Activated naive CD4-positive, alpha-beta T cell (primary cell): ENCODE results near the gene CSH1.
"Not testable (repeated sequence)": the region's sequence is repeated elsewhere in the genome, so short reads cannot be mapped to it uniquely, and the experiment has no call there.

Experiments
- DNase-seq, 4 experiments: peaks; one replicate each; lab custom pipeline; 2025; lab: John Stamatoyannopoulos, UW

Gene CSH1

DNA sequence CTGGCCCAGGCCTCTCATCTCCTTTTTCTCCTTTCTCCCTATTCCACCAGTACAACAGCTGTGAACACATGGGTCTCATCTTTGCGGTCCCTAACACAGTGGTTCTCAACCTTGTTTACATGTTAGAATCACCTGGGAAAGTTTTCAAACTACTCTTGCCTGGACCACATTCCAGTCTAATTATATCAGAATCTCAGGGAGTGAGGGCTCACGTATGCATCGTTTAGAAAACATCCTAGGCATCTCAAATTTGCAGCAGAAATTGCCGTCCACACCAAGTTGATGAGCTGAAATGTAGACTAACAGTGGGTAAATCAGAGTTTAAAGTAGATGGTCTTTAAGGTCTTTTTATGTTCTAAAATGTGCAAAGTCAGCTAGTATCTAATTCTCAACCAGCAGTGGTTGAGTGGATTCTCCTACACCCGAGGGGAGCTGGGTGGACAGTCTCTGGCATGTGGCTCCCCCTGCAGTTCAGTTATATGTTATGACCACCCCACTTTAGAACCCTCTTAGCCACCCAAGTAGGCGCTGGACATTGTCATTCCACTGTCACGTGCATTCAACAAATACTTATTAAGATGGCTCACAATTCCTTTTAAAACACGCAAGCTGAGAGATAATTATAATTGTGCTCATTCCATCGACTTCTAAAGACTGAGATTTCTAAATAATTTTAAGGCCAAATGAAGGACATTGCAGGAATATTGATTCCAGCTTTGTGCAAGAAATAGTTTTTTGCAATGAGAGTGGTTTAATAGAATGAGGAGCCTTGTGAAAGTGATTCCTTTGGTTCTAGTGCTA, 26.7 kb downstream of the CSH1 start:
- DNase-seq, result not testable (repeated sequence)

DNA sequence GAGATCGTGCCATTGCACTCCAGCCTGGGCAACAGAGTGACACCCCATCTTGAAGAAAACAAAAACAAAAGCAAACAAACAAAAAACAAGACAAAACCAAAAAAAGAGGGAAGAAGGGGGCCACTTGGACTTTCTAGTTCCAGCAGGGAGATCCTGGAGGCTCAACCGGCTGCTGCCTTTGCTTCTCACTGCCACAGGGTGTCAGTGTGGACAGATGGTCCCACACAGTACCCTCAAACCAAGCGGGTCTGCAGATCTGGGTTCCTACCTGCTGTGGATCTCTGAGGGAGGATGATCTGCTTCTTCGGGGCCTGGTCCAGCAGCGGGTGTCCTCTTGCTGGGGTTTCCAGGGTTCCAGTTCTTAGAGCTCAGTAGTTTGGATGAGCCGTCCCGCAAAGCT, 29.7 kb downstream of the CSH1 start:
- DNase-seq, result not testable (repeated sequence)

DNA sequence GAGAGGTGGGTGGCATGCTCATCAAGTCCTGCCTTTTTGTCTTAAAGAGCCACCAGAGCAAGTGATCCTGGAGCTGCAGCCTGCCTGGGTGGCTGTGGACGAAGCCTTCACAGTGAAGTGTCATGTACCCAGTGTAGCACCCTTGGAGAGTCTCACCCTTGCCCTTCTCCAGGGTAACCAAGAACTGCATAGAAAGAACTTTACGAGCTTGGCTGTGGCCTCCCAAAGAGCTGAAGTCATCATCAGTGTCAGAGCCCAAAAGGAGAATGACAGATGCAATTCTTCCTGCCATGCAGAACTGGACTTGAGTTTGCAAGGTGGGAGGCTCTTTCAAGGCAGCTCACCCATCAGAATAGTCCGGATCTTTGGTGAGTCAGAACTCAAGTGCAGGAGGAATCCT, 37.1 kb downstream of the CSH1 start:
- DNase-seq, result no peak

DNA sequence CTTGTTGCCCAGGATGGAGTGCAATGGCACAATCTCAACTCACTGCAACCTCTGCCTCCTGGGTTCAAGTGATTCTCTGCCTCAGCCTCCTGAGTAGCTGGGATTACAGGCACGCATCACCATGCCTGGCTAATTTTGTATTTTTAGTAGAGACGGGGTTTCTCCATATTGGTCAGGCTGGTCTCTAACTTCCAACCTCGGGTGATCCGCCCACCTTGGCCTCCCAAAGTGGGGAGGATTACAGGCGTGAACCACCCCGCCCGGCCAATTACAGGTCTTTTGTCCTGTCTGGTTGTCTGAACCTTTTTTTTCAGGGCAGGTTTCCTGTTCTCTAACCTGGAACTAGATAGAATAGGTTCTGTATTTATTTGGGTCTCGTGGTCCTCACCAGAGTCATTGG, 39.9 kb downstream of the CSH1 start:
- not testable (repeated sequence) for DNase-seq

DNA sequence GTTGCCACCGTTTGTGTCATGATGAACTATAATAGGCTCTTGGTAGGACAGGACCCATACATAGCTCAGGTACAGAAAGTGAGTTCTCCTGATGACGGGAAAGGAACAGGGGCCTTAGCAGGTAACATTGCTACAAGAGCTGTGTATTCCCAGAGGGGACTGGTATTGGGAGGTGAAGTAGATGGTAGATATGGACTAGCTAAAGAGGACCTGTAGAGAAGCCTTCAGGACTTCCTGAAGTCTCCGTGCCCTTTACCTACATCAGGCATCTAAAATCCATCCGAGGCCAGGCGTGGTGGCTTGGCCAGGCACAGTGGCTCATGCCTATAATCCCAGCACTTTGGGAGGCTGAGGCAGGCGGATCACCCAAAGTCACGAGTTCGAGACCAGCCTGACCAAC, 41.2 kb downstream of the CSH1 start:
- no peak for DNase-seq

DNA sequence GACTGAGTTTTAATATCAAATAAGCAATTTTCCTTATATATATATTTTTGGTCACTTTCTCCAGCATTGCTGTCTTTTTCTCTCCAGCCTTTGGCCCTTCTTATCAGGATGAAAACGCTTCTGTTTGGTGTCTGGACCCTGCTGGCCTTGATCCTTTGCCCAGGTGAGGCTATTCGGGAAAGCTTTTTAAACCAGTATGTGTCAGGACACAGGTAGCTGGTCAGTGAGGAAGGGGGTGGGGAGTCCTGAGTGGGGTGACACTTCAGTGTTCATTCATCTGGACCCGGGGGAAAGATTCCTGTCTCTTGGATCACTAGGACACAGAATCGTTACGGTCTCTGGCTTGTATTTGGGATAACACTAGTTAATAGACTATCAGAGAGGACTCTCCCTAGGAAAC, 41.7 kb downstream of the CSH1 start:
- DNase-seq, result no peak

DNA sequence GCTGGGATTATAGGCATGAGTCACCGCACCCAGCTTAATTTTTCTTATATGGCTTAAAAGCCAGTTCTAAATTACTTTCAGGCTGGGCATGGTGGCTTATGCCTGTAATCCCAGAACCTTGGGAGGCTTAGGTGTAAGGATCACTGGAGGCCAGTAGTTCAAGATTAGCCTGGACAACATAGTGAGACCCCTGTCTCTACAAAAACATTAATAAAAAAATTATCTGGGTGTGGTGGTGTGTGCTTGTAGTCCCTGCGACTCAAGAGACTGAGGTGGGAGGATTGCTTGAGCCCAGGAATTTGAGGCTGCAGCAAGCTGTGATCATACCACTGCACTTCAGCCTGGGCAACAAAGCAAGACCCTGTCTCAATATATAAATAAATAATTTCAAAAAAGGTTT, 43.1 kb downstream of the CSH1 start:
- DNase-seq, result no peak

DNA sequence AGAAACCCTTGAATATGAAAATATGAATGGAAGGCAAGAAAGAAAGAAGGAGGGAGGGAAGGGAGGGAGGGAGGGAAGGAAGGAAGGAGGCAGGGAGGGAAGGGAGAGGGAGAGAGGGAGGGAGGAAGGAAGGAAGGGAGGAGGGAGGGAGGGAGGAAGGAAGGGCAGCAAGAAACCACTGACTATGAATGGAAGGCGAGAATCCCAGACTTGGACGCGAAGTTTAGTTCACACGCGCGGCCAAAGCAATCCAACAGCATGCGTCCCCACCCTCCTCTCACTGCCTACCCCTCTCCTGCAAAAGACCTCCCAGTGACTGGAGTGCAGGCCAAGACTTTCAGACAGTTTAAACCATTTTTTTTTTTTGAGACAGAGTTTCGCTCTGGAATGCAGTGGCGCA, 46.0 kb downstream of the CSH1 start:
- no peak for DNase-seq

DNA sequence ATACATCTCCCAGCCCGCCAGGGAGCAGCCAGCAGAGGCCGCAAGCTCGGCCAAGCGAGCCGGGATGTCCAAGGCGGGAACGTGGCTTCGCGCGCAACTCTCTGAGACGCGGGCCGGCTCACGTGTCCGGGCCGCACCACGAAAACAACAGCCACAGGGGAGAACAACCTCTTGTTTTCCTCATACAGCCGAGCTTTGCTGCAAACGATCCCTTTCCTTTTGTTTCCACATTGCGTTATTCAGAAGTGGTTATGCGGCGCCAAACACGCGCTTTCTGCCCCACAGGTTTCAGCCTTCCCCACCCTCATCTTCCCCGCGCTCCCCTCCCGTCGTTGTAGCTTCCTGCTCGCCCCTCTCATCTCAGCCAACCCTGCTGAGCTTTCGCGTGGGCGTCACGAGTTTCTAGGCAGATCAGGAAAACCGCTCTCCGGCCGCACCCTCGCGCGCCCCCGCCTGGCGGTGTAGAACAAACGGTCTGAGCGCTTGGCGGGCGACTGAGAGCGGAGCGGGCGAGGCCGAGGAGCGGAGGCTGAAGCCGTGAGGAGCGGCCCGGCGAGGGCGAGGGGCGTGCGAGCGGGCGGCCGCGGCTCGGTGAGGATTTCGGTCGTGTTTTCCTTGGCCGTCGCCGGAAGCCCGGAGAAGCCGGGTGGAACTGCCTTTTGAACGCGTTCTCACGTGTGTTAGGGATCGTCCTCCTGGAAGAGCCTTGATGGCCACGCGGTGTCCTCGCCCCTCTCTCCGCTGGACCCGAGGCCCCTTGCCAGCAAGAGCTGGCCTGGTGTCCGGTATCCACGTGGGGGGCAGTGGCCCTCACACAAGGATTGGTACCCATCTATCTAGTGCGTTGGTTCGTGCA, 47.3 kb downstream of the CSH1 start:
- peak; percentile 92 to 94 (median 92) for DNase-seq

DNA sequence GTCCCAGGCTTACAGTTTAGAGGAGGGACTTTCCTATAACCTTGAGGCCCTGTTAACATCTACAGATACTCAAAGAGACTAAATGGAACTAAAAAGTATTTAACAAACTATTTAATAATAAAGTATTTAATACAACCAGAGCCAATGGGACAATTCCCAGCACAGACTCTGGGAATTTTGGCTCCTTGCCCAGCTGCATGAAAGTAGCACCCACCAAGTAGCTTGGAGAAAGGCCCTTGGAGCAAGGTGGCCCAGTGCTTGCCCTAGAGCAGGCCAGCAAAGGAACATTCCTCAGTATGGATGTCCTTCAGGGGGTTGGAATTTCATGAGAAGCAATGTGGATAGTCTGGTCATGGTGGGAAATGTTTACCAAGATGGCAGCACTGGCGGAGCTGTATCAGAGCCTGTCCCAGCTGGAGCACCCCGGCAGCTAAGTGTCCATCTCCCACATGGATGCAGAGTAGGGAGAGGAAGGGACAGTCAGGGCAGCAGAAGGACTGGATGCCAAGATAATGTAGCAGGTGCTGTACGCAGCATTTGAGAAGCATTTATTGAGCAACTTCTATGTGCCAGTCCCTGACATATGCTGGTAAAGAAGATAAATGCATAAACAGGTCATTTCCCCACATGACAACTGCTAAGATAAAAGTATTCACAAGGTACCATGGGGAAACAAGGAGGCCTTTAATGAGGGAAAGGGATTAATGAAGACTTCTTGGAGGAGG, 48.7 kb downstream of the CSH1 start:
- DNase-seq, result no peak

DNA sequence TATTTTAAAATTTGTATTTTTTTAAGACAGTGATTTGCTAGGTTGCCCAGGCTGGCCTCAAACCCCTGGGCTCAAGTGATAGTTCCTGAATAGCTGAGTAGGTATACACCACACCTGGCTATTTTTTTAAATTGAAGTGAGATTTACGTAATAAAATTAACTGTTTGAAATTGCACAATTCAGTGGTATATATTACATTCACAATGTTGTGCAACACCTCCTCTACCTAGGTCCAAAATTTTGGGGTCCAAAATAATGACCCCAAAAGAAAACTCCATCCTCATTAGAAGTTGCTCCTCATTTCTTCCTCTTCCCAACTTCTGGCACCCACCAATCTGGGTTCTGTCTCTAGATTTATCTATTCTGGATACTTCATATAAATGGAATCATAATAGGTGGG, 50.9 kb downstream of the CSH1 start:
- no peak for DNase-seq
